HepG2 (cell line): Measurements from ENCODE around the gene TNFRSF21. TPM values are rescaled to one million over a fixed set of nuclear protein-coding genes. Genes with fewer than 3 reads are reported as not detected.

Experiments
- DMAP1 ChIP-seq: IDR thresholded peaks from 2 replicates; pipeline ENCODE4 v1.6.1; 2016
- RXRB ChIP-seq: IDR thresholded peaks from 2 replicates; pipeline ENCODE4 v1.6.1; 2016; ENCODE audit warnings: borderline replicate concordance, missing genetic modification reagents, missing compliant biosample characterization
- SOX6 ChIP-seq, 2 experiments: fragments of 450-650 bp in 1 of 2; sonication (generic) in 1 of 2; formaldehyde crosslinking in 1 of 2; IDR thresholded peaks; 2 replicates each; pipeline versions ENCODE4 v1.4.0 to v1.6.1; 2017 to 2020; ENCODE audit warnings: antibody characterized with exemption in 1 of 2, mild to moderate bottlenecking in 1 of 2, missing genetic modification reagents in 1 of 2
- SP5 ChIP-seq: IDR thresholded peaks from 2 replicates; pipeline ENCODE4 v1.6.1; 2016; ENCODE audit warnings: low read depth, borderline replicate concordance
- TBX2 ChIP-seq: sonication (generic); formaldehyde crosslinking; IDR thresholded peaks from 2 replicates; pipeline ENCODE4 v1.5.0; 2020; ENCODE audit warnings: missing genetic modification reagents, mild to moderate bottlenecking, borderline replicate concordance
- ZFP36 ChIP-seq: fragments of 150-350 bp; IDR thresholded peaks from 2 replicates; pipeline ENCODE4 v1.6.1; 2018; ENCODE audit warnings: borderline replicate concordance, low read length, low read depth; ENCODE audit not compliant: partially characterized antibody
- ZNF20 ChIP-seq: sonication (generic); formaldehyde crosslinking; IDR thresholded peaks from 2 replicates; pipeline ENCODE4 v1.4.0; 2020; ENCODE audit warnings: mild to moderate bottlenecking, moderate library complexity, missing genetic modification reagents
- ZNF597 ChIP-seq: sonication (generic); formaldehyde crosslinking; IDR thresholded peaks from 2 replicates; pipeline ENCODE4 v1.5.0; 2020; ENCODE audit warnings: missing genetic modification reagents
- ZNF614 ChIP-seq: IDR thresholded peaks from 2 replicates; pipeline ENCODE4 v1.6.1; 2018; ENCODE audit warnings: missing biosample characterization, missing genetic modification reagents, inconsistent platforms, borderline replicate concordance
- ZNF75D ChIP-seq: sonication (generic); formaldehyde crosslinking; IDR thresholded peaks from 2 replicates; pipeline ENCODE4 v1.8.1; 2023; ENCODE audit warnings: missing genetic modification reagents, mild to moderate bottlenecking, borderline replicate concordance
- ZNF761 ChIP-seq: sonication (generic); formaldehyde crosslinking; conservative IDR thresholded peaks from 2 replicates; pipeline ENCODE4 v1.4.0; 2020; ENCODE audit warnings: mild to moderate bottlenecking, missing genetic modification reagents
- ZSCAN5A ChIP-seq: sonication (generic); formaldehyde crosslinking; IDR thresholded peaks from 2 replicates; pipeline ENCODE4 v1.8.0; 2022; ENCODE audit warnings: mild to moderate bottlenecking, missing genetic modification reagents, borderline replicate concordance
- ZUFSP ChIP-seq: sonication (generic); formaldehyde crosslinking; IDR thresholded peaks from 2 replicates; pipeline ENCODE4 v1.9.0; 2021; ENCODE audit warnings: missing genetic modification reagents, mild to moderate bottlenecking, borderline replicate concordance
- polyA plus RNA-seq, 8 experiments: library from polyadenylated mRNA; depleted of rRNA in 3 of 8; stranded (reverse) in 7 of 8; unstranded in 1 of 8; fragments of >200 nt; fragmentation: Illumina TruSeq in 4 of 8; extraction: Trizol in 4 of 8; gene quantifications; 2 replicates each; pipeline versions ENCODE4 v1.2.1 to v1.2.3, GENCODE V29; 2011 to 2016; ENCODE audit warnings: low read depth in 4 of 8, missing spikeins in 1 of 8, mixed read lengths in 1 of 8; ENCODE audit not compliant: insufficient read depth in 1 of 8
- total RNA-seq, 5 experiments: library from RNA; depleted of rRNA; stranded (reverse); fragments of >200 nt; fragmentation: Illumina TruSeq; extraction: Trizol; gene quantifications; 2 replicates each; pipeline ENCODE4 v1.2.3, GENCODE V29; 2016; ENCODE audit warnings: low read depth in 1 of 5
- TF ChIP-seq, protein P1 (sequence below): sonication (generic); formaldehyde crosslinking; IDR thresholded peaks from 2 replicates; pipeline ENCODE4 v1.4.0; 2020; ENCODE audit warnings: missing genetic modification reagents, borderline replicate concordance
- TF ChIP-seq, protein P2 (sequence below): IDR thresholded peaks from 2 replicates; pipeline ENCODE4 v1.6.1; 2012; ENCODE audit warnings: low read depth, low read length, improper control_type of control experiment
- TF ChIP-seq, protein P3 (sequence below): sonication (generic); formaldehyde crosslinking; IDR thresholded peaks from 2 replicates; pipeline ENCODE4 v1.8.1; 2023; ENCODE audit warnings: mild to moderate bottlenecking, moderate library complexity, missing genetic modification reagents

TNFRSF21 gene
- total and polyA plus RNA-seq, 2 of the 13 experiments (the other 11 are each of a cell fraction or from before 2014, with no cell fraction given) = 24.8 to 46.3 TPM

DNA sequence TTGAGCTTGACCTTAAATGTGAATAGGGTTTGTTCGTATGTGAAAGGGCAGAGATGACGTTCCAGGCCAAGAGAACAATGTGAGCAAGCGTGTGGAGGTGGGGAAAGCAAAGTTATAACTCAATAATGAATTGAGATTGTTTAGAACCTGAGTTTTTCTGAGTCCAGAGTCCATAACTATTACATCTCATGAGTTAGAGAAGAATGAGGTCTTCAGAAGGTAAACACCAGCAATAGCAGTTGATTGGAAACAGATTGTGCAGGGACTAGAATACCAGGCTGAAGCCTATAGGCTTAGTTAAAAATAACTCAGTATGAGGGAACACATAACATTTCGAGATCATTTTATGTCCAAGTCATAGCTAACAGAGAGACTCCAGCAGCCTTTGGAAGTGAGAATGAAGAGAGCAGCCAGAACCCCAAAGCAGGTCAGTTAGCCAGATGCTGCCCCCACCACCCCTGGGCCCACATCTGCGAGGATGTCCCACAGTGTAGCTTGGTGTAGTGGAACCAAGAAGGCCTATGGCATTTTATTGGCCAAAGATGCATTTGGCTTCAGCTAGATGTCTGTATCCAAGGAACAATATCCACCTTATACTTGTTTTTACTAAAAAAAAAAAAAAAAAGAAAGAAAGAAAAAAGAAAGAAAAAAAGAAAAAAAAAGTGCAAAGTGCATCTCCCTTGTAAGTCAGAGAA is 121.7 kb downstream of the TNFRSF21 start (continued):
- TF ChIP-seq ZSCAN5A (CRISPR knock-in tag) = no peak
- no peak for TF ChIP-seq ZNF20
- no peak for TF ChIP-seq ZNF597
- TF ChIP-seq ZNF614 = 0 out of 2 replicates have a peak, but pooled peaks have one; percentile 17
- TF ChIP-seq ZUFSP (CRISPR knock-in tag) = no peak
- no peak for TF ChIP-seq SOX6 (IDR thresholded peaks at IDR 0.05)
- TF ChIP-seq SOX6 (CRISPR knock-in tag; IDR thresholded peaks at IDR 0.05) = peak; percentile 27
- TF ChIP-seq, protein P1, sequence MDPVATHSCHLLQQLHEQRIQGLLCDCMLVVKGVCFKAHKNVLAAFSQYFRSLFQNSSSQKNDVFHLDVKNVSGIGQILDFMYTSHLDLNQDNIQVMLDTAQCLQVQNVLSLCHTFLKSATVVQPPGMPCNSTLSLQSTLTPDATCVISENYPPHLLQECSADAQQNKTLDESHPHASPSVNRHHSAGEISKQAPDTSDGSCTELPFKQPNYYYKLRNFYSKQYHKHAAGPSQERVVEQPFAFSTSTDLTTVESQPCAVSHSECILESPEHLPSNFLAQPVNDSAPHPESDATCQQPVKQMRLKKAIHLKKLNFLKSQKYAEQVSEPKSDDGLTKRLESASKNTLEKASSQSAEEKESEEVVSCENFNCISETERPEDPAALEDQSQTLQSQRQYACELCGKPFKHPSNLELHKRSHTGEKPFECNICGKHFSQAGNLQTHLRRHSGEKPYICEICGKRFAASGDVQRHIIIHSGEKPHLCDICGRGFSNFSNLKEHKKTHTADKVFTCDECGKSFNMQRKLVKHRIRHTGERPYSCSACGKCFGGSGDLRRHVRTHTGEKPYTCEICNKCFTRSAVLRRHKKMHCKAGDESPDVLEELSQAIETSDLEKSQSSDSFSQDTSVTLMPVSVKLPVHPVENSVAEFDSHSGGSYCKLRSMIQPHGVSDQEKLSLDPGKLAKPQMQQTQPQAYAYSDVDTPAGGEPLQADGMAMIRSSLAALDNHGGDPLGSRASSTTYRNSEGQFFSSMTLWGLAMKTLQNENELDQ (CRISPR knock-in tag) = no peak
- TF ChIP-seq DMAP1 (CRISPR knock-in tag) = peak; percentile 39
- no peak for TF ChIP-seq TBX2 (CRISPR knock-in tag)
- no peak for TF ChIP-seq SP5 (CRISPR knock-in tag)
- TF ChIP-seq ZNF761 (CRISPR knock-in tag) = no peak
- peak; percentile 52; the same call in 1 of the 2 replicates for TF ChIP-seq RXRB (CRISPR knock-in tag)
- TF ChIP-seq, protein P2, sequence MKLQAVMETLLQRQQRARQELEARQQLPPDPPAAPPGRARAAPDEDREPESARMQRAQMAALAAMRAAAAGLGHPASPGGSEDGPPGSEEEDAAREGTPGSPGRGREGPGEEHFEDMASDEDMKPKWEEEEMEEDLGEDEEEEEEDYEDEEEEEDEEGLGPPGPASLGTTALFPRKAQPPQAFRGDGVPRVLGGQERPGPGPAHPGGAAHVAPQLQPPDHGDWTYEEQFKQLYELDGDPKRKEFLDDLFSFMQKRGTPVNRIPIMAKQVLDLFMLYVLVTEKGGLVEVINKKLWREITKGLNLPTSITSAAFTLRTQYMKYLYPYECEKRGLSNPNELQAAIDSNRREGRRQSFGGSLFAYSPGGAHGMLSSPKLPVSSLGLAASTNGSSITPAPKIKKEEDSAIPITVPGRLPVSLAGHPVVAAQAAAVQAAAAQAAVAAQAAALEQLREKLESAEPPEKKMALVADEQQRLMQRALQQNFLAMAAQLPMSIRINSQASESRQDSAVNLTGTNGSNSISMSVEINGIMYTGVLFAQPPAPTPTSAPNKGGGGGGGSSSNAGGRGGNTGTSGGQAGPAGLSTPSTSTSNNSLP = peak; percentile 42; the same call in 1 of the 2 replicates
- TF ChIP-seq, protein P3, sequence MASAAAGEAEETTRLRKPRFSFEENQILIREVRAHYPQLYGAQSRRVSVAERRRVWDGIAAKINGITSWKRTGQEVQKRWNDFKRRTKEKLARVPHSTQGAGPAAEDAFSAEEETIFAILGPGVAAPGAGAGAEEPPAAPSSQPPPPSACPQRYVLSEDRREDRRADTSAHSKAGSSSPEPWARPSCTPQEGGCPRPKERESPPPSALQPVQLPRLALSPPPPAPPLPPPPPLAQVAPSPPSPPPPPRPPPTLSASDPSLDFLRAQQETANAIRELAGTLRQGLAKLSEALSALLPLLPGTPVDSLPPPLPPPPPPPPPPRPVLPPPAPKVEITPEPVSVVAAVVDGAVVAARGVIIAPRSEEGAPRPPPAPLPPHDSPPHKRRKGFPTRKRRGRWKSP (CRISPR knock-in tag) = 0 out of 2 replicates have a peak, but pooled peaks have one; percentile 44
- no peak for TF ChIP-seq ZFP36
- no peak for TF ChIP-seq ZNF75D (CRISPR knock-in tag)
